PC-3 (cell line): ENCODE data around the gene SF3A2.

Source experiments
- CTCF ChIP-seq: fragments of 300-600 bp; sonication (generic); conservative IDR thresholded peaks from 2 replicates; pipeline ENCODE4 v1.5.1; 2017; ENCODE audit warnings: antibody characterized with exemption, low read depth, mild to moderate bottlenecking, low read length
- EZH2 ChIP-seq: fragments of 300-600 bp; sonication (generic); IDR thresholded peaks from one replicate; pipeline ENCODE4 v1.6.1; 2017; ENCODE audit warnings: antibody characterized with exemption, mild to moderate bottlenecking, low read length; ENCODE audit not compliant: unreplicated experiment
- EZH2phosphoT487 ChIP-seq: fragments of 300-600 bp; sonication (generic); IDR thresholded peaks from 2 replicates; pipeline ENCODE4 v1.6.1; 2018; ENCODE audit warnings: mild to moderate bottlenecking, antibody characterized with exemption, low read length, borderline replicate concordance

DNA sequence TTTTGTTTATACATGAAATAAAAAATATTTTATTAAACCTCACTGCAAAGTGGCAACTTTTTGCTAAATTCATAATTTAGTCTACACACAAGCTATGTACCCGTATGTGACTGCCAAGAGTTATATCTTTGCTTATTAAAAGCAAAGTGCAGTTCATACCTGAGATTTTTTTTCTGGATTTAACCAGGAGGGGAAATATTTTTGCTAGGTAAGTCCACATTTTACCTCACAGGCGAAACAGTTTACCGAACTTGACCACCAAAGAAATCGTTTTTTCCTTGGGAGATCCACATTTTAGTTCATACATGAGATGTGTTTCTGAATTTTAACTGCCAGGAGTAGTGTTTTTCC lies 31.8 kb downstream of the SF3A2 start:
- TF ChIP-seq CTCF (no peak), EZH2 (no peak), EZH2phosphoT487 (no peak)
